RWPE1 (cell line): ENCODE data around the gene ACP6.
"Not testable (repeated sequence)": the region's sequence is repeated elsewhere in the genome, so short reads cannot be mapped to it uniquely, and the experiment has no call there.

Experiments
- CTCF ChIA-PET: fragments of 350-600 bp; sonication (Branson Sonifier 250); formaldehyde crosslinking; extraction: SDS; loops from one replicate; lab custom pipeline; 2021; lab: Yijun Ruan, JAX
- POLR2A ChIA-PET: fragments of 400-600 bp; formaldehyde crosslinking; extraction: SDS; loops from one replicate; lab custom pipeline; 2020; ENCODE audit warnings: antibody characterized with exemption; ENCODE audit not compliant: low non-redundant PET; lab: Yijun Ruan, JAX
- DNase-seq: peaks from one replicate; pipeline ENCODE4 v3.0.0; 2012; ENCODE audit warnings: low spot score
- H3K27ac ChIP-seq: fragments of 450-650 bp; 2 replicates; pipeline ENCODE4 v1.5.1; 2017
- TF ChIP-seq, protein P1 (sequence below): fragments of 450-650 bp; conservative IDR thresholded peaks from 2 replicates; pipeline ENCODE4 v1.5.1; 2017; ENCODE audit warnings: low read depth, mild to moderate bottlenecking

ACP6 gene

DNA sequence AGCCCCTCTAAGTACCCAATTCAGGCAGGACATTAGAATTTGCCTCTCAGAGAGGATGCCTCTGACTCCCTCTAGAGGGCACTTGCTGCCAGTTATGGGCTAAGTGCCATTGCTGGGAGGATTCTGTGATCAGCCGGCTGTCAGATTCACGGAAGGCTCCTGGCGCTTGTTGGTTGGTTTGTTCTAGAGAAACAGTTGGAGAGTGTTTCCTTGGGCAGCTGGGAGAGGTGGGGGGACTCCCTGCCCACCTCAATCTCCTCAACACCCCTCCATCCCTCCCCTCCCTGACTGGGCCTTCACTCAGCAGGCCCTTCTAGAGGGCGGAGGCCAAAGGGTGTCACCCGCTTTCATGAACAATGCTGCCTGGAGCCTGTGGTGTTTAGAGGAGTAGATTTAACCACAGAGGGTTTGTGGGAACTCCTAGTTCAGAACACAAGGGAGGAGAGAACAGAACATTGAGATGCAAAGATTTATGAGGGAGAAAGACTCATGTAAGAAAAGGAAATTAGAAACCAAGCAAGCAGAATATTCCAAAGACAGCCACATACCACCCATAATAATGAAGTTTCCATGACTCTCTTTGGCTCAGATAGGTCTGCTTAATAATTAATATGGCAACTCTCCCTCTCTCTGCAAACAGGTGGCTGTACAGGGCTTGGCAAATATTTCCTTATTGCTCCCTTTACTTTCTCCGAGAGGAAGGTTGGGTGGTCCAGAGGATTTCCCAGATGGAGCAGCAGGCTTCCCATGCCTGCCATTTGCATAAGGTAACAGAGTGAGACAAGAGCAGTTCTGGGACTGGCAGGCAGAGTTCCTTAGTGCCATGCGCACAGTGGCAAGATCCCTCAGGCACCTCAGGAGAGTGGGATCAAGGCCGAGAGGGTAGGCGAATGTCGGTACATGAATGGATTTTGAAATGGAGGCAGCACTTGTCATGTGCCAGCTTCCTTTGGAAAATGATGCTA is 30.0 kb upstream of the ACP6 start:
- CTCF ChIA-PET, result interaction anchor here (0.8 to 1.5 kb wide), 2 partner anchors 15 to 73 kb away, joined by 3 read pairs; no protein-coding TSS in a partner anchor
- peak; percentile 79 for DNase-seq
- POLR2A ChIA-PET, result no interaction called here
- TF ChIP-seq, protein P1, sequence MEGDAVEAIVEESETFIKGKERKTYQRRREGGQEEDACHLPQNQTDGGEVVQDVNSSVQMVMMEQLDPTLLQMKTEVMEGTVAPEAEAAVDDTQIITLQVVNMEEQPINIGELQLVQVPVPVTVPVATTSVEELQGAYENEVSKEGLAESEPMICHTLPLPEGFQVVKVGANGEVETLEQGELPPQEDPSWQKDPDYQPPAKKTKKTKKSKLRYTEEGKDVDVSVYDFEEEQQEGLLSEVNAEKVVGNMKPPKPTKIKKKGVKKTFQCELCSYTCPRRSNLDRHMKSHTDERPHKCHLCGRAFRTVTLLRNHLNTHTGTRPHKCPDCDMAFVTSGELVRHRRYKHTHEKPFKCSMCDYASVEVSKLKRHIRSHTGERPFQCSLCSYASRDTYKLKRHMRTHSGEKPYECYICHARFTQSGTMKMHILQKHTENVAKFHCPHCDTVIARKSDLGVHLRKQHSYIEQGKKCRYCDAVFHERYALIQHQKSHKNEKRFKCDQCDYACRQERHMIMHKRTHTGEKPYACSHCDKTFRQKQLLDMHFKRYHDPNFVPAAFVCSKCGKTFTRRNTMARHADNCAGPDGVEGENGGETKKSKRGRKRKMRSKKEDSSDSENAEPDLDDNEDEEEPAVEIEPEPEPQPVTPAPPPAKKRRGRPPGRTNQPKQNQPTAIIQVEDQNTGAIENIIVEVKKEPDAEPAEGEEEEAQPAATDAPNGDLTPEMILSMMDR, result peak; percentile 81
- H3K27ac ChIP-seq, result no peak overlapping the region

DNA sequence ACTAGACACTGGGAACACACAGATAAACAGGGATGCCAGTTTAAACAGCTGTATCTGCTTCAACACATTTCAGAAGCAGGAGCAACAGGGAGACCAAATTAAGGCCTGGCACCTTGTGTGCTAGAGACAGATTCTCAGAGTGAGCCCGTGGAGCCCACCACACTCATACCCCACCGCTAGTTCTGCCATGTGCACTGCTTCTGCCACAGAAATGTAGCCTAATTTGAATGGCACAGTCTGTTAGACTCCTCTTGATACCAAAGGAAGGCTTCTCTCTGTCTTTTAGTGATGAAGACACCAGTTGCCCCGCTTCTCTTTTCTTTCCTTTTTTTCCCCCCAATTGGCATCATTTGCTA is 29.3 kb upstream of the ACP6 start:
- TF ChIP-seq, protein P1, result no peak

DNA sequence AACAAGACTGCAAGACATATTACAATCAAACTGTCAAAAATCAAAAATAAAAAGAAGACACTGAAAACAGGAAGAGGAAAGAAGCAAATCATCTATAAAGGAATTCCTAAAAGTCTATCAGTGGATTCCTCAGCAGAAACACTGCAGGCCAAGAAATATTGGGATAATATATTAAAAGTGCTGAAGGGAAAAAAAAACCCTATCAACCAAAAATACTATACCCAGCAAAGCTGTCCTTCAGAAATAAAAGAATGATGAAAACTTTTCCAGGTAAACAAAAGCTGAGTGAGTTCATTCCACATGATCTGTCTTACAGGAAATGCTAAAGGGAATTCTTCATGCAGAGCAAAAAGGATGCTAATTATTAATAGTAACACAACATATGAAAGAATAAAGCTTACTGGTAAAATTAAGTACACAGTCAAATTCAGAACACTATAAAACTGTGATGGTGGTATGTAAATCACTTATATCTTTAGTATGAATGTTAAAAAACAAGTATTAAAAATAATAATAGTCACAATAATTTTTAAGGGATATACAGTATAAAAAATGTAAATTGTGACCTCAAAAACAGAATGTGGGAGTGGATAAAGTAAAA is 12.9 kb upstream of the ACP6 start:
- TF ChIP-seq, protein P1, result no peak
- ChIA-PET CTCF (no interaction called here), POLR2A (no interaction called here)
- no peak for DNase-seq
- H3K27ac ChIP-seq, result no peak overlapping the region

More for the DNA sequence above, 29.3 kb upstream of the ACP6 start:
- ChIA-PET POLR2A (no interaction called here), CTCF (interaction anchor here (0.6 to 1.5 kb wide), 3 partner anchors 16 to 72 kb away, joined by 3 to 4 read pairs (median 3); no protein-coding TSS in a partner anchor)
- no peak overlapping the region for H3K27ac ChIP-seq
- DNase-seq, result no peak

DNA sequence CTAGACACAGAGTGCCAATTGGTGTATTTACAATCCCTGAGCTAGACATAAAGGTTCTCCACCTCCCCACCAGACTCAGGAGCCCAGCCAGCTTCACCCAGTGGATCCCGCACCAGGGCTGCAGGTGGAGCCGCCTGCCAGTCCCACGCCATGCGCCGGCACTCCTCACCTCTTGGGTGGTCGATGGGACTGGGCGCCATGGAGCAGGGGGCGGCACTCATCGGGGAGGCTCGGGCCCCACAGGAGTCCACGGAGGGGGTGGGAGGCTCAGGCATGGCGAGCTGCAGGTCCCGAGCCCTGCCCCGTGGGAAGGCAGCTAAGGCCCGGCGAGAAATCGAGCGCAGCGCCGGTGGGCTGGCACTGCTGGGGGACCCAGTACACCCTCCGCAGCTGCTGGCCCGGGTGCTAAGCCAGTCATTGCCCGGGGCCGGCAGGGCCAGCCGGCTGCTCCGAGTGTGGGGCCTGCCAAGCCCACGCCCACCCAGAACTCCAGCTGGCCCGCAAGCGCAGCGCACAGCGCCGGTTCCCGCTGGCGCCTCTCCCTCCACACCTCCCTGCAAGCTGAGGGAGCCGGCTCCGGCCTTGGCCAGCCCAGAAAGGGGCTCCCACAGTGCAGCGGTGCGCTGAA is 10.4 kb upstream of the ACP6 start:
- H3K27ac ChIP-seq, DNase-seq, POLR2A ChIA-PET, CTCF ChIA-PET: not testable (repeated sequence)

DNA sequence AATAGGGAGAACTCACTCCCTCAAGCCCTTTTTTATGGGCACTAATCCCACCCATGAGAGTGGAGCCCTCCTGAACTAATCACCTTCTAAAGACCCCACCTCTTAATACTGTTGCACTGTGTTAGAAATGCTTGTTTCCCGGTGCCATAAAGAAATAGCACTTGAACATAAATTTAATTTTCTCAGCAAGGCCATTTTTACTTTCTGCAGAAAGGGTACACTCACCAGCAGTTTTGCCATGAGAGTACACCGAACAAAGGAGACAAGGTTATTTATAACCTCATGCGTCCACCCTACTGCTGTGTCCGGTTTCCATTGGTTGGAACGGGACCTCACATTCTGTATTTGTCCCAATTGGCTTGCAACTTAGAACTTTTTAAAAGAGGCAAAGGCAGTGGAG is 7.4 kb upstream of the ACP6 start:
- H3K27ac ChIP-seq, POLR2A ChIA-PET, CTCF ChIA-PET, DNase-seq: not testable (repeated sequence)

DNA sequence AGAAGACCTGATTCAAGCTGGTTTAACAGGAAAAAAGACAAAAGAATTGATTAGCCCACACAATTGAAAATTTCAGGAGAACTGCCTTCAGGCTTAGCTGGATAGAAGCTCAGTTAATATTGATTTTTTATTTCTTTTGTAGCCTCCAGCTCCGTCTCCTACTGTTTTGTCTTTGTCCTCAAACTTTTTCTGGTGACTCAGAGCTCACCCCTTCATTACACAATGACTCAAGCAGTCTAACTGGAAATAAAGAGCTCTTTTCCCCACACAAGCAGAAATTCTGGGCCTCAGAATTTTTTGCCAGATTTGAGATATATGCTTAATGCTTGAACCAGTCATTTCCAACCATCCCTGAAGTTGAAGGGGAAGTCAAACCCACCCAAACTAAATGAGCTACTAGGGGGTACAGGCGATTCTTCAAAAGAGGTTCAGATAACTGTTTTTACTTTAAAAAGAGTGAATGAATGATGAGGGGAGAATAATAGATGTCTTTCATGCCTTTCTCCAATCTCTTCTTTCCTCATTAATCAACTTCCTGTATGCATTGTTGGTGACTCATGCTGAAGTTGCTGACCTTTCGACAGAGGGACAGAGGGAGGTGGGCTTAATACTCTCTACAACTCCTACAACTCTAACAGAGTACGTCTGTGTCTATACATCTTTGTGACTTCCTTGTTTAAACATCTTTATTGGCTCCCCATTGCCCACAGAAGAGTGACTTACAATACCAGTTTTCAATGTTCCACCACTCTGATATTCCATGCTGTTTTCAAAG is 6.2 kb upstream of the ACP6 start:
- peak; percentile 60 for DNase-seq
- CTCF ChIA-PET, result interaction anchor here (0.6 kb wide), 1 partner anchor 415 kb away, joined by 4 read pairs; no protein-coding TSS in a partner anchor
- POLR2A ChIA-PET, result no interaction called here
- TF ChIP-seq, protein P1, result no peak
- H3K27ac ChIP-seq, result no peak overlapping the region

DNA sequence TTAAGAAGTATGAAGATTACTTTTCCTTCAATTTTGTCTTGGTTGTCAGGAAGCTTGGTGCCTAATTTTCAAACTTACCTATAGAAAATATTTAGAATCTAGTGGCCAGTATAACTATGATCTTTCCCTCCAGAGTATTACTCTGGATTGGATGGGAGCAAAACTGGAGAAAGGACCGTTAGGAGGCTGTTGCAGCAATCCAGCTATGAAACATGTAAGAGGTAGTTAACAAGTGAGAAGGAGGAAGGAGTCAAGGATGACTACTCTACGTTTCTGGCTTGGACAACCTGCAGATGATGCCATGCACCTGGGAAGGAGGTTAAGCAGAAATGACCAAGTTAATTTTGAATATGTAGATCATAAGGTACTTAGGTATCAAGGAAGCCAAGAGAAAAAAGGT is 3.5 kb upstream of the ACP6 start:
- ChIA-PET POLR2A (no interaction called here), CTCF (interaction anchor here (0.7 kb wide), 1 partner anchor 219 kb away, joined by 4 read pairs; no protein-coding TSS in a partner anchor)
- DNase-seq, result no peak
- TF ChIP-seq, protein P1, result no peak
- no peak overlapping the region for H3K27ac ChIP-seq
